ENCODE data around the gene SOX10. TPM values are rescaled to one million over a fixed set of nuclear protein-coding genes. Genes with fewer than 3 reads are reported as not detected.

SOX10 gene
- total RNA-seq, 1 experiment from 2014 or later, result 2.4 TPM

GRCh38 chr22:38012604-38013072 lies 28.3 kb upstream of the SOX10 start:
- no peak overlapping the region for H3K27ac Mint-ChIP-seq
- H2AK5ac ChIP-seq (ENCODE audit: insufficient read length, low read length), result no peak overlapping the region

More at GRCh38 chr22:38012604-38013072, 28.3 kb upstream of the SOX10 start:
- Histone ChIP-seq H3T11ph (ENCODE audit: low read length) (no peak overlapping the region), H4K8ac (replicated peaks; ENCODE audit: insufficient read length, low read depth, low read length) (no peak overlapping the region), H3K27ac (ENCODE audit: insufficient read length, low read depth, low read length) (no peak overlapping the region), H2BK12ac (ENCODE audit: insufficient read length, low read depth, low read length) (no peak overlapping the region), H3K4me1 (ENCODE audit: insufficient read depth, low read length) (no peaks in the 10 kb centered on the region), H3K56ac (ENCODE audit: insufficient read length, low read depth, low read length) (no peak overlapping the region), H3K27me3 (ENCODE audit: insufficient read depth, low read length) (no peaks in the 10 kb centered on the region), H3K18ac (ENCODE audit: insufficient read length, low read depth, low read length) (no peak overlapping the region), H3K14ac (ENCODE audit: insufficient read depth, low read length) (no peak overlapping the region), H3K9ac (ENCODE audit: extremely low read depth, insufficient read length, low read length) (no peak overlapping the region), H3K4me2 (ENCODE audit: insufficient read depth, insufficient read length, low read length) (no peak overlapping the region), H3K79me1 (ENCODE audit: insufficient read depth, low read depth, low read length, poor library complexity, severe bottlenecking) (no peaks in the 10 kb centered on the region), H3K23me2 (ENCODE audit: insufficient read length, low read depth, low read length, poor library complexity, severe bottlenecking) (no peaks in the 10 kb centered on the region), H2BK5ac (ENCODE audit: insufficient read length, low read length) (no peak overlapping the region), H4K5ac (ENCODE audit: insufficient read length, low read depth, low read length) (no peak overlapping the region), H2BK20ac (ENCODE audit: low read depth, low read length, poor library complexity, severe bottlenecking) (no peak overlapping the region), H2BK120ac (ENCODE audit: low read depth, low read length, poor library complexity, severe bottlenecking) (no peak overlapping the region), H2AFZ (ENCODE audit: low read length) (no peak overlapping the region), H3K23ac (ENCODE audit: insufficient read length, low read depth, low read length) (no peak overlapping the region), H2BK15ac (ENCODE audit: low read depth, low read length) (no peak overlapping the region), H4K20me1 (ENCODE audit: control insufficient read depth, insufficient read depth, insufficient read length) (no peaks in the 10 kb centered on the region), H4K91ac (ENCODE audit: insufficient read length, low read depth, low read length) (no peak overlapping the region), H3K9me3 (ENCODE audit: control insufficient read depth, low read depth, low read length) (no peaks in the 10 kb centered on the region), H3K4ac (ENCODE audit: low read depth, low read length) (no peak overlapping the region), H3K79me2 (ENCODE audit: insufficient read depth, low read length) (no peaks in the 10 kb centered on the region)
- DNase-seq, result no peak
- Mint-ChIP-seq H3K9me3 (peaks cover 0 to 2% of the 10 kb centered on the region in 2 experiments; a peak in 3 of 5 replicates), H3K4me1 (peaks cover 0 to 12% of the 10 kb centered on the region in 2 experiments; a peak in 2 of 4 replicates), H3K4me3 (no peak overlapping the region), H3K36me3 (ENCODE audit: insufficient read depth in 1 of 3, low read depth in 3 of 3) (no peaks in the 10 kb centered on the region), H3K27me3 (ENCODE audit: low read depth) (peaks cover 26% of the 10 kb centered on the region)
- TF ChIP-seq CTCF (conservative IDR thresholded peaks at IDR 0.05), result no peak
- WGBS (ENCODE audit: extremely low coverage, insufficient read length, low lambda C conversion rate), result no CpG with 5 or more reads among the region's 7 CpGs

Data from H9 (cell line).